ENCODE measurements around the gene ST3GAL3.

Gene ST3GAL3

GRCh38 chr1:43783671-43784205 is 76.4 kb downstream of the ST3GAL3 start:
- no peak for DNase-seq (ENCODE audit: low read depth in 1 of 2, low spot score in 1 of 2)

GRCh38 chr1:43786201-43786958 is 79.0 kb downstream of the ST3GAL3 start:
- DNase-seq (ENCODE audit: low read depth in 1 of 2, low spot score in 1 of 2), result no peak

- DNase-seq (ENCODE audit: low read depth in 1 of 2, low spot score in 1 of 2), result no peak
Measured at GRCh38 chr1:43786960-43787359, 79.6 kb downstream of the ST3GAL3 start.

- no peak for DNase-seq (ENCODE audit: low read depth in 1 of 2, low spot score in 1 of 2)
Measured at GRCh38 chr1:43789604-43790550, 82.5 kb downstream of the ST3GAL3 start.

GRCh38 chr1:43791243-43791642 is 83.9 kb downstream of the ST3GAL3 start:
- DNase-seq (ENCODE audit: low read depth in 1 of 2, low spot score in 1 of 2), result no peak

GRCh38 chr1:43796111-43796581 is 88.8 kb downstream of the ST3GAL3 start:
- no peak for DNase-seq (ENCODE audit: low read depth in 1 of 2, low spot score in 1 of 2)

- no peak for DNase-seq (ENCODE audit: low read depth in 1 of 2, low spot score in 1 of 2)
Measured at GRCh38 chr1:43797891-43798290, 90.6 kb downstream of the ST3GAL3 start.

- DNase-seq (ENCODE audit: low read depth in 1 of 2, low spot score in 1 of 2), result no peak
Measured at GRCh38 chr1:43799656-43800635, 92.6 kb downstream of the ST3GAL3 start.

- no peak for DNase-seq (ENCODE audit: low read depth in 1 of 2, low spot score in 1 of 2)
Measured at GRCh38 chr1:43800771-43801170, 93.4 kb downstream of the ST3GAL3 start.

GRCh38 chr1:43801203-43801602 is 93.9 kb downstream of the ST3GAL3 start:
- DNase-seq (ENCODE audit: low read depth in 1 of 2, low spot score in 1 of 2), result no peak

GRCh38 chr1:43802356-43802980 is 95.1 kb downstream of the ST3GAL3 start:
- DNase-seq (ENCODE audit: low read depth in 1 of 2, low spot score in 1 of 2), result no peak

- no peak for DNase-seq (ENCODE audit: low read depth in 1 of 2, low spot score in 1 of 2)
Measured at GRCh38 chr1:43803105-43803504, 95.8 kb downstream of the ST3GAL3 start.

GRCh38 chr1:43803646-43804045 is 96.3 kb downstream of the ST3GAL3 start:
- no peak for DNase-seq (ENCODE audit: low read depth in 1 of 2, low spot score in 1 of 2)

GRCh38 chr1:43804569-43804968 is 97.2 kb downstream of the ST3GAL3 start:
- no peak for DNase-seq (ENCODE audit: low read depth in 1 of 2, low spot score in 1 of 2)

GRCh38 chr1:43805340-43805739 is 98.0 kb downstream of the ST3GAL3 start:
- DNase-seq (ENCODE audit: low read depth in 1 of 2, low spot score in 1 of 2), result no peak

- no peak for DNase-seq (ENCODE audit: low read depth in 1 of 2, low spot score in 1 of 2)
Measured at GRCh38 chr1:43806183-43806582, 98.8 kb downstream of the ST3GAL3 start.

- DNase-seq (ENCODE audit: low read depth in 1 of 2, low spot score in 1 of 2), result no peak
Measured at GRCh38 chr1:43809097-43809673, 101.8 kb downstream of the ST3GAL3 start.

GRCh38 chr1:43812579-43812978 is 105.2 kb downstream of the ST3GAL3 start:
- no peak for DNase-seq (ENCODE audit: low read depth in 1 of 2, low spot score in 1 of 2)

GRCh38 chr1:43814401-43814800 is 107.1 kb downstream of the ST3GAL3 start:
- DNase-seq (ENCODE audit: low read depth in 1 of 2, low spot score in 1 of 2), result no peak

Data from stimulated activated CD4-positive, alpha-beta T cell treated with anti-CD3 and anti-CD28 coated beads, Interleukin-15, amount 100 ng/mL, for 1 hour (primary cell).